HL-60 (cell line): ENCODE data around the gene NDUFAF8.

ENCODE experiments used
- POLR2AphosphoS5 ChIP-seq: IDR thresholded peaks from 2 replicates; pipeline ENCODE4 v1.6.1; 2012; ENCODE audit warnings: low read depth
- SPI1 ChIP-seq: IDR thresholded peaks from 2 replicates; pipeline ENCODE4 v1.6.1; 2012; ENCODE audit warnings: low read depth, mild to moderate bottlenecking, borderline replicate concordance
- TF ChIP-seq, protein P1 (sequence below): IDR thresholded peaks from one replicate; pipeline ENCODE4 v1.5.1; 2011; ENCODE audit warnings: low read length, control low read depth, inconsistent platforms; ENCODE audit not compliant: insufficient read depth
- TF ChIP-seq, protein P2 (sequence below): IDR thresholded peaks from 2 replicates; pipeline ENCODE4 v1.6.1; 2012; ENCODE audit warnings: low read depth; ENCODE audit not compliant: insufficient replicate concordance

DNA sequence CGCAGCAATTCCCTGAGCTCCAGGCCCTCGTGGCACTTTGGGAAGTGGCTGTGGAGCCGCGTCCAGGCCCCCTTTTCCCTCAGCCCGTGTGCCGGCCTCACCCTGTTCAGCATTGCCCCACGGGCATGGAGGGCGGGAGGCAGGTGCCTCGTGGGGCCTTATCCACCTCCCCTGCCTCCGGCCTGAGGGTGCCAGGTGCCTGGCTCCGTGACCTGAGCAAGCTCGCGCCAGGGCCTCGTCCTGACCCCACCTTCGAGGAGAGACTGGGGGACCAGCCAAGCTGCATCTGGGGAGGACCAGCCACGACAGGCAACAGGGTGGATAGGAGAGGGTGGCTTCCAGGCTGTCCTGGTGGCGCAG is 46.1 kb upstream of the NDUFAF8 start:
- TF ChIP-seq, protein P1, sequence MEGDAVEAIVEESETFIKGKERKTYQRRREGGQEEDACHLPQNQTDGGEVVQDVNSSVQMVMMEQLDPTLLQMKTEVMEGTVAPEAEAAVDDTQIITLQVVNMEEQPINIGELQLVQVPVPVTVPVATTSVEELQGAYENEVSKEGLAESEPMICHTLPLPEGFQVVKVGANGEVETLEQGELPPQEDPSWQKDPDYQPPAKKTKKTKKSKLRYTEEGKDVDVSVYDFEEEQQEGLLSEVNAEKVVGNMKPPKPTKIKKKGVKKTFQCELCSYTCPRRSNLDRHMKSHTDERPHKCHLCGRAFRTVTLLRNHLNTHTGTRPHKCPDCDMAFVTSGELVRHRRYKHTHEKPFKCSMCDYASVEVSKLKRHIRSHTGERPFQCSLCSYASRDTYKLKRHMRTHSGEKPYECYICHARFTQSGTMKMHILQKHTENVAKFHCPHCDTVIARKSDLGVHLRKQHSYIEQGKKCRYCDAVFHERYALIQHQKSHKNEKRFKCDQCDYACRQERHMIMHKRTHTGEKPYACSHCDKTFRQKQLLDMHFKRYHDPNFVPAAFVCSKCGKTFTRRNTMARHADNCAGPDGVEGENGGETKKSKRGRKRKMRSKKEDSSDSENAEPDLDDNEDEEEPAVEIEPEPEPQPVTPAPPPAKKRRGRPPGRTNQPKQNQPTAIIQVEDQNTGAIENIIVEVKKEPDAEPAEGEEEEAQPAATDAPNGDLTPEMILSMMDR, result no peak
- TF ChIP-seq SPI1 (no peak), POLR2AphosphoS5 (no peak)
- TF ChIP-seq, protein P2, sequence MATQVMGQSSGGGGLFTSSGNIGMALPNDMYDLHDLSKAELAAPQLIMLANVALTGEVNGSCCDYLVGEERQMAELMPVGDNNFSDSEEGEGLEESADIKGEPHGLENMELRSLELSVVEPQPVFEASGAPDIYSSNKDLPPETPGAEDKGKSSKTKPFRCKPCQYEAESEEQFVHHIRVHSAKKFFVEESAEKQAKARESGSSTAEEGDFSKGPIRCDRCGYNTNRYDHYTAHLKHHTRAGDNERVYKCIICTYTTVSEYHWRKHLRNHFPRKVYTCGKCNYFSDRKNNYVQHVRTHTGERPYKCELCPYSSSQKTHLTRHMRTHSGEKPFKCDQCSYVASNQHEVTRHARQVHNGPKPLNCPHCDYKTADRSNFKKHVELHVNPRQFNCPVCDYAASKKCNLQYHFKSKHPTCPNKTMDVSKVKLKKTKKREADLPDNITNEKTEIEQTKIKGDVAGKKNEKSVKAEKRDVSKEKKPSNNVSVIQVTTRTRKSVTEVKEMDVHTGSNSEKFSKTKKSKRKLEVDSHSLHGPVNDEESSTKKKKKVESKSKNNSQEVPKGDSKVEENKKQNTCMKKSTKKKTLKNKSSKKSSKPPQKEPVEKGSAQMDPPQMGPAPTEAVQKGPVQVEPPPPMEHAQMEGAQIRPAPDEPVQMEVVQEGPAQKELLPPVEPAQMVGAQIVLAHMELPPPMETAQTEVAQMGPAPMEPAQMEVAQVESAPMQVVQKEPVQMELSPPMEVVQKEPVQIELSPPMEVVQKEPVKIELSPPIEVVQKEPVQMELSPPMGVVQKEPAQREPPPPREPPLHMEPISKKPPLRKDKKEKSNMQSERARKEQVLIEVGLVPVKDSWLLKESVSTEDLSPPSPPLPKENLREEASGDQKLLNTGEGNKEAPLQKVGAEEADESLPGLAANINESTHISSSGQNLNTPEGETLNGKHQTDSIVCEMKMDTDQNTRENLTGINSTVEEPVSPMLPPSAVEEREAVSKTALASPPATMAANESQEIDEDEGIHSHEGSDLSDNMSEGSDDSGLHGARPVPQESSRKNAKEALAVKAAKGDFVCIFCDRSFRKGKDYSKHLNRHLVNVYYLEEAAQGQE, result no peak
